Thyroid gland (tissue), 4 donors: ENCODE data around the gene ZXDA. TPM values are rescaled to one million over a fixed set of nuclear protein-coding genes. Genes with fewer than 3 reads are reported as not detected.
"Not testable (repeated sequence)": the region's sequence is repeated elsewhere in the genome, so short reads cannot be mapped to it uniquely, and the experiment has no call there.

Experiments used
- DNase-seq, 2 donors: peaks; one replicate each; pipeline ENCODE4 v3.0.0-alpha.2; 2019
- H3K27ac ChIP-seq, 3 donors: fragments of 200-600 bp; sonication (generic); 1 replicate in 2 of 3; 2 replicates in 1 of 3; pipeline ENCODE4 v1.5.1; 2016 to 2019; ENCODE audit warnings: mild to moderate bottlenecking in 1 of 3, moderate library complexity in 1 of 3
- H3K27me3 ChIP-seq: fragments of 200-600 bp; sonication (generic); one replicate; pipeline ENCODE4 v1.5.1; 2019
- H3K36me3 ChIP-seq, 2 donors: fragments of 200-600 bp; sonication (generic); one replicate each; pipeline ENCODE4 v1.5.1; 2016 to 2019
- H3K4me1 ChIP-seq, 2 donors: fragments of 200-600 bp; sonication (generic); one replicate each; pipeline ENCODE4 v1.5.1; 2017 to 2019
- H3K4me3 ChIP-seq, 3 donors: fragments of 200-600 bp; sonication (generic); replicated peaks in 1 of 3; 1 replicate in 2 of 3; 2 replicates in 1 of 3; pipeline ENCODE4 v1.5.1; 2016; ENCODE audit warnings: mild to moderate bottlenecking in 1 of 3
- H3K9me3 ChIP-seq: fragments of 200-600 bp; sonication (generic); one replicate; pipeline ENCODE4 v1.5.1; 2017
- CTCF ChIP-seq, 6 experiments: fragments of 200-600 bp in 3 of 6; fragments of 450-650 bp in 3 of 6; sonication (generic) in 3 of 6; IDR thresholded peaks; one replicate each; pipeline ENCODE4 v1.5.1; 2016 to 2019; ENCODE audit warnings: antibody characterized with exemption in 6 of 6, mild to moderate bottlenecking in 2 of 6, inconsistent platforms in 1 of 6, moderate library complexity in 1 of 6
- POLR2A ChIP-seq, 2 donors: fragments of 450-650 bp; IDR thresholded peaks; one replicate each; pipeline ENCODE4 v1.6.1; 2017; ENCODE audit warnings: antibody characterized with exemption in 2 of 2, mild to moderate bottlenecking in 2 of 2, moderate library complexity in 1 of 2
- WGBS, 2 donors: methylation state at CpG; one replicate each; pipeline ENCODE4 v1.1.5; 2017; 5-methylcytosine and 5-hydroxymethylcytosine counted together
- intact Hi-C: fragments of 100-400 bp; cut with DNase I; formaldehyde crosslinking; loops from one replicate; pipeline ENCODE4 v1.15.1; 2023
- total RNA-seq, 4 donors: library from RNA; depleted of rRNA; stranded (reverse); fragments of >200 nt; gene quantifications; one replicate each; pipeline ENCODE4 v1.2.3, GENCODE V29; 2016

The ZXDA gene
- total RNA-seq, 4 donors from 2014 or later = 10.9 to 16.3 (median 12.2) TPM

- H3K27me3 ChIP-seq, H3K36me3 ChIP-seq, intact Hi-C loops, H3K4me1 ChIP-seq, H3K9me3 ChIP-seq: not testable (repeated sequence)
- TF ChIP-seq POLR2A (IDR thresholded peaks at IDR 0.05) = peak in 1 of 2 donors; percentile 37
- peak overlapping the region in 2 of 3 donors; percentile 30 to 42 for H3K4me3 ChIP-seq
- peak; percentile 54 to 57 for DNase-seq
- WGBS, 2 donors = no CpG with 5 or more reads among the region's 72 CpGs
- H3K27ac ChIP-seq = peak overlapping the region; percentile 76 to 93 (median 76)
Measured at GRCh38 chrX:57909595-57910286, 517 bp downstream of the ZXDA start.

- WGBS, 2 donors = 79 to 80% methylated on average over 9 to 16 of the region's 28 CpGs
- H3K27me3 ChIP-seq, intact Hi-C loops, H3K9me3 ChIP-seq, H3K36me3 ChIP-seq, DNase-seq, H3K4me1 ChIP-seq: not testable (repeated sequence)
- Histone ChIP-seq H3K27ac (peak overlapping the region; percentile 74 to 93 (median 76)), H3K4me3 (peak overlapping the region in 2 of 3 donors; percentile 30 to 42)
Measured at GRCh38 chrX:57908972-57909594, 1.2 kb downstream of the ZXDA start.

GRCh38 chrX:57906790-57907189 is 3.5 kb downstream of the ZXDA start:
- WGBS, 2 donors = 44 to 82% methylated on average over 1 of the region's 1 CpG
- TF ChIP-seq CTCF (IDR thresholded peaks at IDR 0.05) (no peak), POLR2A (IDR thresholded peaks at IDR 0.05) (no peak)
- H3K36me3 ChIP-seq = no peaks in the 10 kb centered on the region
- intact Hi-C loops = no loop called here
- H3K27me3 ChIP-seq = no peaks in the 10 kb centered on the region
- H3K4me1 ChIP-seq = peaks cover 4 to 8% of the 10 kb centered on the region in 2 donors
- no peak for DNase-seq
- H3K4me3 ChIP-seq = no peak overlapping the region
- peak overlapping the region in 1 of 3 donors; percentile 23 for H3K27ac ChIP-seq
- no peaks in the 10 kb centered on the region for H3K9me3 ChIP-seq

GRCh38 chrX:57905141-57905540 is 5.1 kb downstream of the ZXDA start:
- no peak for DNase-seq
- Histone ChIP-seq H3K36me3 (no peaks in the 10 kb centered on the region), H3K27me3 (no peaks in the 10 kb centered on the region), H3K4me3 (no peak overlapping the region), H3K4me1 (peaks cover 4 to 8% of the 10 kb centered on the region in 2 donors), H3K27ac (peak overlapping the region in 1 of 3 donors; percentile 17), H3K9me3 (no peaks in the 10 kb centered on the region)
- no peak for TF ChIP-seq CTCF (IDR thresholded peaks at IDR 0.05)
- TF ChIP-seq POLR2A (IDR thresholded peaks at IDR 0.05) = no peak
- intact Hi-C loops = no loop called here
- WGBS, 2 donors = 44 to 58% methylated on average over 2 of the region's 2 CpGs

- TF ChIP-seq CTCF (IDR thresholded peaks at IDR 0.05) (no peak), POLR2A (IDR thresholded peaks at IDR 0.05) (no peak)
- intact Hi-C loops = no loop called here
- no peak for DNase-seq
- H3K9me3 ChIP-seq = no peaks in the 10 kb centered on the region
- H3K4me3 ChIP-seq = no peak overlapping the region
- no peaks in the 10 kb centered on the region for H3K36me3 ChIP-seq
- H3K27me3 ChIP-seq = no peaks in the 10 kb centered on the region
- no peak overlapping the region for H3K27ac ChIP-seq
- WGBS, 2 donors = 93 to 94% methylated on average over 7 of the region's 7 CpGs
- peaks cover 4 to 8% of the 10 kb centered on the region in 2 donors for H3K4me1 ChIP-seq
Measured at GRCh38 chrX:57904176-57904880, 5.9 kb downstream of the ZXDA start.

- Histone ChIP-seq H3K9me3 (no peaks in the 10 kb centered on the region), H3K36me3 (no peaks in the 10 kb centered on the region), H3K27ac (no peak overlapping the region), H3K4me1 (peaks cover 0 to 8% of the 10 kb centered on the region in 2 donors), H3K4me3 (no peak overlapping the region), H3K27me3 (no peaks in the 10 kb centered on the region)
- no peak for DNase-seq
- intact Hi-C loops = no loop called here
- TF ChIP-seq CTCF (IDR thresholded peaks at IDR 0.05) (no peak), POLR2A (IDR thresholded peaks at IDR 0.05) (no peak)
- WGBS, 2 donors = 89 to 92% methylated on average over 2 of the region's 2 CpGs
Measured at GRCh38 chrX:57902633-57903032, 7.6 kb downstream of the ZXDA start.
